ENCODE measurements around the gene ZNF132.
"Not testable (repeated sequence)": the region's sequence is repeated elsewhere in the genome, so short reads cannot be mapped to it uniquely, and the experiment has no call there.

The ZNF132 gene

DNA sequence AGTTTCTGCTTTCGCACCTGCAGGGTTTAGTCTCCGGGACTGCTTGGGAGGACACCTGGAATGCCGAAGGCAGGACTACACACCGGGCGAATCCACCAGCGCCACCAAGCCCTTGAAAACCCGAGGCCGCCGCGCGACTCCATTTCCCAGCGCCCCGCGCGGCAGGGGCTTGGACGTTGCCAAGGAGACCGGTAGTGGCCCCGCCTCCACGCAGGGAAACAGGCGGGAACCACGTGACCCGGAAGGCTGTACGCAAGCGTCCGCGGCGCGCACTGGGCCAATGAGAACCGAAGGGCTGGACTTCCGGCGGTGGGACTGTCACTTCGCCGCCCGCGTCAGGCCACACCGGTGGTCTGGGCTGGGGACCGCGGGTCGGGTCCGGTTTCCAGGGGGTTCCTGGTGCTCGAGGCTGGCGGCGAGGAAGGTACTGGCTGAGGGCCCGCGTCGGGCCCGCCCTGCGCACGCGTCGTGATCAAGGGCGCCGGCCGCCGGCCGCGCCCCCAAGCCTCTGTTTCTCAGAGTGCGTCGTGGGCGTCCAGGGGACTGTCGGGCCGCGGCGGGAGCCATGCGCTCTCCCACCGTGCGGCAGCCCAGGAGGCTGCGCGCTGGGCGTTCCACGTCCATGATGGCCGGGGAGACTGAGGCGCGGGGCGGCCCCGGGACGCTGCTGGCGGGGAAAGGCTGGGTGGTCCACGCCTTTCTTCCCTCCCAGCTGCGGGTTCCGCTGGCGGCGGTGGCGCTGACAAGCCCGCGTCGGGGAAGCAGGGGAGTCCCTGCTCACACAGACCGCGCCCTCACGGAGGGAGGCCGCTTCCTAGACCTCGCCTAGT, 27.0 kb upstream of the ZNF132 start, which contains the start of gene ZNF324:
ZNF324 (plus strand) TSS at position 321 of the 830 bp plus-strand sequence. CDS start 2,106 bp downstream, outside the sequence.
- DNase-seq, result peak; percentile 99

- no peak for DNase-seq
These were observed 26.3 kb upstream of the ZNF132 start for GRCh38 chr19:58466089-58466759.

DNA sequence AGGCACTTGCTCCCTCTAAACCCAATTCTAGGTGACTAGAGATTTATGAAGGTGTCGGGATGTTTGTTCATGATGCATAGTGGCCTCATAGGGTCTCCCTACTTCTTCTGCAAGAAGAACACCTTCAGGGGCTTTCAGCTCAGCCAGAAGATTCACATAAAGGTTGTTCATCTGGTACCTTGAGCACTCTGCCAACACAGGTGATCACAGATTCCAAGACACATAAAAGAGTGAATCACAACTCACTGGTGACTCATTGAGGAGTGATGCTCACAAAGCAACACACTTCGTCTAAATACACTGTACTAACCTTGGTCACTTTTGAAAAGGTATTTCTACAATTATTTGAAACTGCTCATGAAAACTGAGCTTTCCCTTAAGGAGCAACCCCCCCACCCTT, 20.1 kb upstream of the ZNF132 start:
- DNase-seq, result no peak

- no peak for DNase-seq
These were observed 16.2 kb upstream of the ZNF132 start for GRCh38 chr19:58456111-58456510.

- DNase-seq, result no peak
These were observed 15.4 kb upstream of the ZNF132 start for GRCh38 chr19:58455306-58455705.

DNA sequence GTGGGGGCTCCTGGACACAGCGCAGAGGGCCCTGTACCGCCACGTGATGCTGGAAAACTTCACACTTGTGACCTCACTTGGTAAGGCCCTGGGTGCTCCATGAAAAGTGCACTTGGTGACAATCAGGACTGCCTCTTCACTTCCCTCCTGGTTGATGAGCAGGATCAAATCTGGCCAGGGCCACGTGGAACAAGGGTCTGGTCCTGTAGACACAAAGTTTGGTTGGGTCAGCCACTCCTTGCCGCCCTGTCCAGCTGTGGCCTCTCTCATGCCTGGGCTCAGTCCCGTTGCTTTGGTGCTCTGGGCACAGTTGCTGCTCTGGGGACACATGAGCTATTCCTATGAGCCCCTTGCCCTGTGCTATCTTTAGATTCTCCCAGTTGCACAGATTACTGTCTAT, 13.8 kb upstream of the ZNF132 start:
- DNase-seq, result no peak

DNA sequence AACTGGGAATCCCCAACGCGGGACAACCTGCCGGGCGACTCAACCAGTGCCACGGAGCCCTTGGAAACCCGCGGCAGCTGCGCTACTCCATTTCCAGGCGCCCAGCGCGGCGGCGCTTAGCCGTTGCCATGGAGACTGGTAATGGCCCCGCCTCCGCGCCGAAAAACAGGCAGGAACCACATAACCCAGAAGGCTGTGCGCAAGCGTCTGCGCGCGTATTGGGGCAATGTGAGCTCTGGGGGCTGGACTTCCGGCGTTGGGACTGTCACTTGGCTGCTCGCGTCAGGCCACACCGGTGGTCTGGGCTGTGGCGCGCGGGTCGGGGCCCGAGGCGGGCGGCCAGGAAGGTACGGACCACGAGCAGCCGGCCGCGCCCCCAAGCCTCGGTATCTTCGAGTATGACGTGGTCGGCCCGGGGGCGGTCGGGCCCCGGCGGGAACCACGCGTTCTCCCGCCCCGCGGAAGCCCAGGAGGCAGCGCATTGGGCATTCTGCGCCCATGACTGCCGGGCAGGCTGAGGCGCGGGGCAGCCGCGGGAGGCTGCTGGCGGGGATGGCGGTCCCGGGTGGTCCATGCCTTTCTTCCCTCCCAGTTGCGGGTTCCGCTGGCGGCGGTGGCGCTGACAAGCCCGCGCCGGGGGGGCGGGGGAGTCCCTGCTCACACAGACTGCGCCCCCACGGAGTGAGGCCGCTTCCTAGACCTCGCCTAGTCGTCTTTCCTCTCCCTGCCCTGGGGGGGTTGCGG, 11.6 kb upstream of the ZNF132 start, which contains the start of gene ZNF324B:
ZNF324B (plus strand) TSS at position 265 of the 744 bp plus-strand sequence. CDS start 2,080 bp downstream, outside the sequence.
- peak; percentile 96 to 98 for DNase-seq

GRCh38 chr19:58450856-58451357, 11.0 kb upstream of the ZNF132 start:
- DNase-seq, result no peak

GRCh38 chr19:58449980-58450379, 10.0 kb upstream of the ZNF132 start:
- not testable (repeated sequence) for DNase-seq

DNA sequence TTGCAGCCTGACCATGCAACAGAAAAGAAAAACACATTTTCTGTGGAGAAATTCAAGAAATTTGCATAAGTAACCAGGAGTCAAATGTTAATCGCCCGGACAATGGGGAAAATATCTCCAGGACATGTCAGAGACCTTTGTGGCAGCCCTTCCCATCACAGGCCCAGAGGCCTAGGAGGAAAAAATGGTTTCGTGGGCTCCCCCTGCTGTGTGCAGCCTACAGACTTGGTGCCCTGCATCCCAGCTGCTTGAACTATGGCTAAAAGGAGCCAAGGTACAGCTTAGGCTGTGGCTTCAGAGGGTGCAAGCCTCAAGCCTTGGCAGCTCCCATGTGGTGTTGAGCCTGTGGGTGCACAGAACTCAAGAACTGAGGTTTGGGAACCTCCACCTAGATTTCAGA, 8.9 kb upstream of the ZNF132 start:
- not testable (repeated sequence) for DNase-seq

DNA sequence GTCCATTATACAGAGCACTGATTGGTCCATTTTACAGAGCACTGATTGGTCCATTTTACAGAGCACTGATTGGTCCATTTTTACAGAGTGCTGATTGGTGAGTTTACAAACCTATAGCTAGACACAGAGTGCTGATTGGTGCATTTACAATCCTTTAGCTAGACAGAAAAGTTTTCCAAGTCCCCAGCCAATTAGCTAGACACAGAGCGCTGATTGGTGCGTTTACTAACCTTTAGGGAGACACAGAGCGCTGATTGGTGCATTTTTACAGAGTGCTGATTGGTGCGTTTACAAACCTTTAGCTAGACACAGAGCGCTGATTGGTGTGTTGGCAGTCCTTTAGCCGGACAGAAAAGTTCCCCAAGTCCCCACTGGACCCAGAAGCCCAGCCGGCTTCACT, 3.0 kb upstream of the ZNF132 start:
- DNase-seq, result not testable (repeated sequence)

- no peak for DNase-seq
These were observed 603 bp upstream of the ZNF132 start for GRCh38 chr19:58440556-58440955.

- no peak for DNase-seq
These were observed 5.7 kb downstream of the ZNF132 start for GRCh38 chr19:58434217-58434616.

DNA sequence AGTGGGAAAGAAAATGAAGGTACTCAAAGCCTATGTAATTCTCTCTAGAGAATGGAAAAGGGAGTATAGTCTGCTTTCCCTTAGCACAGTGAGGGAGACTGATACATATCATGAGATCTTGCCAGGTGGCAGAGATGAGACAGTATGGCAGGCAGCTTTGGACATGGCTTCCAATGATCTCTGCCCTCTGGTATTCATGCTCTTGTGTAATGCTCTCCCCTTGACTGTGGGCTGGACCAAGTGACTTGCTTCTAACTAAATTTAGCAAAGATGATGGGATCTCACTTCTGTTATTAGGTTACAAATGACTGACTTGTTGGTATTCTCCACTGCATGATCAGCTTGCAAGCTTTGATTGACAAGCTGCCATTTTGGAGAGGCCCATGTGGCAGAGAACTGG, 10.2 kb downstream of the ZNF132 start:
- DNase-seq, result no peak

- DNase-seq, result no peak
These were observed 11.3 kb downstream of the ZNF132 start for GRCh38 chr19:58428617-58429016.

DNA sequence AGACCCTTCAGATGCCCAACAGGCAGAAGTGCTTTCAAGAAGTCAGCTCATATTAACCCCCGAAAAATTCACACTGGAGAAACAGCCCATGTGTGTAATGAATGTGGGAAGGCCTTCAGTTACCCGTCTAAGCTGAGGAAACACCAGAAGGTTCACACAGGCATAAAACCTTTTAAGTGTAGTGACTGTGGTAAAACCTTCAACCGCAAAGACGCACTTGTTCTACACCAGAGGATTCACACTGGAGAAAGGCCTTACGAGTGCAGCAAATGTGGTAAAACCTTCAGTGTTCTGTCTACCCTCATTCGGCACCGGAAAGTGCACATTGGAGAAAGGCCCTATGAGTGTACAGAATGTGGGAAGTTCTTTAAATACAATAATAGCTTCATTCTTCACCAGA, 22.9 kb downstream of the ZNF132 start:
- DNase-seq, result no peak

DNA sequence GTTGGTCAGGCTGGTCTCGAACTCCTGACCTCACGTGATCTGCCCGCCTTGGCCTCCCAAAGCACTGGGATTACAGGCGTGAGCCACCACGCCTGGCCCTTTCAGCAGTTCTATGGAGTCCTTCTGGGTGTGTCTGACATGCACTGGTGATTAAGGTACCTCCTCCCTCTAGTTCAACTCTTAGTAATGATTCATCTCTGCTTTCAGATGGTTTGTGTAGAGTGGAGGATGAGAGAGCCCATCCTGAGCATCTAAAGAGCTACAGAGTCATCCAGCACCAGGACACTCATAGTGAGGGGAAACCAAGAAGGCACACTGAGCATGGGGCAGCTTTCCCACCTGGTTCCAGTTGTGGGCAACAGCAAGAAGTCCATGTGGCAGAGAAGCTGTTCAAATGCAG, 23.3 kb downstream of the ZNF132 start:
- no peak for DNase-seq

GRCh38 chr19:58409010-58409790, 30.8 kb downstream of the ZNF132 start:
- DNase-seq, result peak in 1 of 2 experiments; percentile 57

DNA sequence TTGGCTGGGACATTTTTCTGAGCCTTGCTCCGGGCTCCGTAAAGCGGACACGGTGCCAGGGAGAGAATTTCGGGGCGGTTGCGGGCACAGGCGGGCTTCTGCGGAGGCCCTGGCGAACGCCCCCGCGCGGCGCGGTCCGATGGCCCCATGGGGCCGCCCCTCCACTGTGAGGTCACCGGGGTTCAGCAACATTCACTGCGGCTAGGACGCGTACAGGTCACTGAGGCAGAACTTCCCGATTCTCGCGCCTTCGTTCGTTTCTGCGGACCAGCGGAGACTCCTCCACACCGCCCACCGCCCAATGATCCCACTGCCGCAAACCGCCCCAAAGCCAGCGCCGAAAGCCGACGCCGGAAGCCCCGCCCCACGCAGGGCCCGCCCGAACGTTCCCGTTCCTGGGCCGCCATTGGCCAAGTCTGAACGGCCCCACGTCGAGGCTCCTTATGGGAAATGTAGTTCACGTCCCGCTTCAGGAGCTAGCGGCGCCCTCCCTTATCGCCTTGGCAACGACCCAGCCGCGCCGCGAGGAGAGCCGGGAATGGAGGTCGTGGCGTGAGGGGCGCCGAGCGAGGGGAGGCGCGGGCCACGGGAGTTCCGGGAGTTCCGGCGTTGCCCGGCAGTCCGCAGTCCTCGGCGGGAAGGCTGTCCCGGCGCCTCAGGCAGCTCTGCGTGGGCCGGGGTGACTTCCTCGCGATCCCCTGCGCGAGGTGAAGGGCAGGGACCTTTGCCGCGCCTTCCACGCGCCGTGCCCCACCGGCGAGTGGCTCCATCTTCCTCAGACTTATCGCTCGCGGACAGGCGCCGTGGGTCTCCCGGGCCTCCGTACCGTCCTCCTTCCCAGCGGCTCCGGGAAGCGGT, 31.6 kb downstream of the ZNF132 start, which contains the start of gene ZNF584:
ZNF584 (plus strand) TSS at position 498 of the 858 bp plus-strand sequence. CDS start 499 bp downstream, outside the sequence.
- peak; percentile 95 to 96 for DNase-seq

GRCh38 chr19:58407658-58408151, 32.2 kb downstream of the ZNF132 start:
- DNase-seq, result peak in 1 of 2 experiments; percentile 26
